Aorta (tissue), 5 donors: ENCODE data around the gene AGPAT4. TPM values are rescaled to one million over a fixed set of nuclear protein-coding genes. Genes with fewer than 3 reads are reported as not detected.
A peak's percentile ranks its signal among the peaks of the same experiment; 100 is the strongest.

Experiments
- ATAC-seq: fragments of 200-7000 bp; cut with Tn5 transposase; one replicate; pipeline ENCODE4 v1.9.1; 2022; ENCODE audit warnings: moderate library complexity; ENCODE audit not compliant: low FRiP score
- DNase-seq, 2 donors: peaks; one replicate each; pipeline ENCODE4 v3.0.0-alpha.2; 2020
- H3K27ac ChIP-seq, 2 donors: one replicate each; pipeline ENCODE4 v1.5.1; 2013; ENCODE audit warnings: low read length in 2 of 2, mild to moderate bottlenecking in 2 of 2, moderate library complexity in 2 of 2, control low read depth in 1 of 2, inconsistent platforms in 1 of 2, low read depth in 1 of 2
- H3K27me3 ChIP-seq, 2 donors: one replicate each; pipeline ENCODE4 v1.6.1; 2013; ENCODE audit warnings: control low read depth in 1 of 2, low read length in 1 of 2, mild to moderate bottlenecking in 1 of 2, moderate library complexity in 1 of 2; ENCODE audit not compliant: insufficient read depth in 2 of 2, control insufficient read depth in 1 of 2
- H3K36me3 ChIP-seq, 2 donors: one replicate each; pipeline ENCODE4 v1.6.1; 2013; ENCODE audit warnings: control low read depth in 1 of 2, low read length in 1 of 2, mild to moderate bottlenecking in 1 of 2; ENCODE audit not compliant: insufficient read depth in 2 of 2, control insufficient read depth in 1 of 2
- H3K4me1 ChIP-seq, 2 donors: one replicate each; pipeline ENCODE4 v1.6.1; 2013; ENCODE audit warnings: low read length in 2 of 2, control low read depth in 1 of 2, mild to moderate bottlenecking in 1 of 2, moderate library complexity in 1 of 2; ENCODE audit not compliant: insufficient read depth in 2 of 2, control insufficient read depth in 1 of 2
- H3K4me3 ChIP-seq, 2 donors: one replicate each; pipeline ENCODE4 v1.5.1; 2013; ENCODE audit warnings: low read length in 2 of 2, control low read depth in 1 of 2, mild to moderate bottlenecking in 1 of 2
- H3K9me3 ChIP-seq: one replicate; pipeline ENCODE4 v1.6.1; 2013; ENCODE audit warnings: mild to moderate bottlenecking, low read length; ENCODE audit not compliant: control insufficient read depth
- WGBS, 2 donors: extraction: QIAGEN DNeasy Blood & Tissue Kit; methylation state at CpG; one replicate each; pipeline ENCODE4 v1.1.7; 2013; 5-methylcytosine and 5-hydroxymethylcytosine counted together
- intact Hi-C, 2 donors: fragments of 100-400 bp; cut with DNase I; formaldehyde crosslinking; loops; one replicate each; pipeline versions ENCODE4 v1.14.2 to v1.15.0; 2022
- polyA plus RNA-seq, 2 donors: library from polyadenylated mRNA; stranded (reverse); fragments of 200-250 nt; gene quantifications; one replicate each; pipeline ENCODE4 v1.2.3, GENCODE V29; 2013
- total RNA-seq, 2 donors: library from RNA; stranded (reverse); fragmentation: NEBNext Ultra II Directional; extraction: Animal tissue kit (Norgen Biotek cat#: 25700); gene quantifications; one replicate each; pipeline ENCODE4 v1.2.1, GENCODE V29; 2021
- donor health status: healthy with polysubstance abuse.
- donor health status: Bipolar disorder and iron deficiency.
- donor health status: DM: no; HTN: no; CAD: no.
- donor health status: DM: no; HTN: no; CAD: no.
- donor health status: DM: yes; HTN: yes; CAD: no.

Gene AGPAT4
- total and polyA plus RNA-seq, 4 donors: 1.0 to 17.9 (median 11.0) TPM

DNA sequence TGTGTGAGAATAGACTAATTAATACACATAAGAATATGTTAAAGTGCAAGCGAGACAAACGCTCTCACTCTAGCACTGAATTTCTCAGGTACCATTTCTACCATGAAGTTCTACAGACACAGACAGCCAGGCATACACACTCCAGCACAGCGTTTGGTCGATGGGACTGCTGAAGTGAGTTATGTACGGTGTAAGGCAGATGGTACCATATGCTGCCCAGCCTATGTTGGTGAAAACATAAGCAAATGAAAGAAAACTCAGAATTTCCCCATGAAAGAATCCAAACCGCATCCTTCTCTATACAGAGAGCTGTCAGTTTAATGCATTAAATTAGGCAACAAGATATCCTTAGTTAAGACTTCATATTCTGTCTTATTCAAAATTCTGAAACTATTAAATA, 34.9 kb downstream of the AGPAT4 start:
- intact Hi-C loops: no loop called here
- Histone ChIP-seq H3K27me3 (no peaks in the 10 kb centered on the region), H3K4me3 (no peak overlapping the region), H3K9me3 (no peaks in the 10 kb centered on the region), H3K4me1 (no peaks in the 10 kb centered on the region), H3K36me3 (no peaks in the 10 kb centered on the region), H3K27ac (no peak overlapping the region)
- DNase-seq: no peak
- no peak for ATAC-seq
- WGBS, 2 donors: 97 to 99% methylated on average over 6 of the region's 6 CpGs

DNA sequence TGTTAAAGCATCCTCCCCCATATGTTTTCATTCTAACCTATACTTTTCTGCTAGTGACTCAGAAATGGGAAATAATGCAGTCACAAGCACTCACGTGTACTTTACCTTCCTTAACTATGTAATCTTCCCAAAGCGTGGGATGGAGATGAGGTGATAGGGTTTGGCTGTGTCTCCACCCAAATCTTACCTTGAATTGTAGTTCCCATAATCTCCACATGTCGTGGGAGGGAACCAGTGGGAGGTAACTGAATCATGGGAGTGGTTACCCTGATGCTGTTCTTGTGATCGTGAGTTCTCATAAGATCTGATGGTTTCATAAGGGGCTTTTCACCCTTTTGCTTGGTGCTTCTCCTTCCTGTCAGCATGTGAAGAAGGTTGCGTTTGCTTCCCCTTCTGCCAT, 35.4 kb downstream of the AGPAT4 start:
- H3K9me3 ChIP-seq: no peaks in the 10 kb centered on the region
- DNase-seq (no peak), ATAC-seq (no peak)
- no peaks in the 10 kb centered on the region for H3K27me3 ChIP-seq
- no peak overlapping the region for H3K4me3 ChIP-seq
- H3K36me3 ChIP-seq: no peaks in the 10 kb centered on the region
- H3K27ac ChIP-seq: no peak overlapping the region
- WGBS, 2 donors: 94% methylated on average over 5 of the region's 5 CpGs
- no peaks in the 10 kb centered on the region for H3K4me1 ChIP-seq
- intact Hi-C loops: no loop called here

DNA sequence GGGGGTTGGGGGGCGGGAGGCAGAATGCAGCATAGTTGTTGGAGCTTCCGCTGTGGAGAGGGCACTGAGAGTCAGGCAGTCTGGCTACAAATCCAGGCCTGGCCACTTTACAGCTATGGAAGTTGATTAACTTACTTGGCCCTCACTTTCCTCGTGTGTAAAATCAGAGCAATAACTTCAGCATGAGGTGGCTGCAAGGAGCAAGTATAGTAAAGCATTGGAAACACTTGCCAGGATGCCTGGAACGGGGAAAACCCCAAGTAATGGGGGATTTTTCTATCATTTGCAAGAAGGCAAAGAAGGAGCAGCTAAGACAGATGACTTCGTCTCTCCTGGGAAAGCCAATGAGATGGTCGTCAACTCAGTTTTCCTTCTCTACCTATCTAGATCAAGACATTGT, 35.8 kb downstream of the AGPAT4 start:
- ATAC-seq (no peak), DNase-seq (no peak)
- WGBS, 2 donors: 64 to 75% methylated on average over 6 of the region's 6 CpGs
- H3K4me1 ChIP-seq: no peaks in the 10 kb centered on the region
- H3K27ac ChIP-seq: no peak overlapping the region
- no peaks in the 10 kb centered on the region for H3K9me3 ChIP-seq
- no peaks in the 10 kb centered on the region for H3K27me3 ChIP-seq
- intact Hi-C loops: no loop called here
- no peaks in the 10 kb centered on the region for H3K36me3 ChIP-seq
- H3K4me3 ChIP-seq: no peak overlapping the region

DNA sequence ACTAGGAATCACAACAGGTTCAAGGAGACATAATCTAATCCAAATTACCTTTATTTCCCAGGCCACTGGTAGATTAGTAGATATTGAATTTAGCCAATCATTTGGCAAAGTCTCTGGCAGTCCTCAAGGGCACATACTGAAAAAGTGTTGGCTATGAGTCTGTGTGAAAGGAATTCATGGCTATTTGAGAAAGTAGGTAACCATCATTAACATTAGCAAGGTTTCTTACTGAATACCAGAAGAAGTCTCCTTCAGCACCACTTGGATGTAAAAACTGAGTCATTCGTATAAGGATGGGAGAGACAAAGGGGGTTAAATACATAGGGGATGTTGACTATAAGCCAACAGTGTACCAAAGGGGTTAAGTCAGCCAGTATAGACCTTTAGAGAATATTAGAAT, 36.7 kb downstream of the AGPAT4 start:
- intact Hi-C loops: no loop called here
- H3K4me1 ChIP-seq: no peaks in the 10 kb centered on the region
- H3K27me3 ChIP-seq: no peaks in the 10 kb centered on the region
- WGBS, 2 donors: 93 to 100% methylated on average over 1 of the region's 1 CpG
- H3K36me3 ChIP-seq: no peaks in the 10 kb centered on the region
- ATAC-seq: no peak
- no peaks in the 10 kb centered on the region for H3K9me3 ChIP-seq
- no peak for DNase-seq
- no peak overlapping the region for H3K27ac ChIP-seq
- H3K4me3 ChIP-seq: no peak overlapping the region

DNA sequence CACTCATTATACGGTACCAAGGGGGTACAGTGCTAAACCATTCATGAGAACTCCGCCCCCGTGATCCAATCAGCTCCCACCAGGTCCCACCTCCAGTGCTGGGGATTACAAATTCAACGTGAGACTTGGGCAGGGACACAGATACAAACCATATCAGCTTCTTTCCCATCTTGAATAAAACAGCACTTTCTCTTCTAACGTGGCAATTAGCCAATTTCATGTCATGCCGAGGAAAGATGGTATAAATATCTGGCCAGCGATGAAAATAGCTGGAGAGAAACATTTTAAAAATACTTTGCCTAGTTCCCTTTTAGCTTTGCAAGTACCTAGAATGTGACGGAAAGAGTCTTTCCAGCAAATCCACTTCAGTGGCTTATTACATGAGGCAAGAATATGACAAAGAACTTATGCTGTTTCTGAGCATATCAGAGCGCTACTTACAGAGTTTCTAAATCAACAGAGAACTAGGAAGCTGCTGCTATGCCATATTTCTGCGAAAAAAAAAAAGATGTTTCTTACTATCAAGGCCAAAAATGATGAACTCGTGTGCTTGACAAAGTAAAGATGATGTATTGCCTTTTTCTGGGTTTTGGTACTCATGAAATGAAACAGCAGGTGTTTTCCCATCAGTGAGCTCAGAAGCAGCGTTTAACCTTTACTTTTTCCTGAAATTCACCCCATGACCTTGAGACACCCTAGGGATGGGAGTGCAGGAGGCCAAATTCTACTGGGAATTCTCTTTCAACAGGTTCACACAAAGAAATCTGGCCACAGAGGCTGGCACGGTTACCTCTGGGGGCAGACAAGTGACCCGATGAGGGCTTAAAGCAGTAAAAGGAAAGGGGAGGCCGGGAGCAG, 37.9 kb downstream of the AGPAT4 start:
- DNase-seq (no peak), ATAC-seq (no peak)
- 57 to 62% methylated on average over 15 of the region's 15 CpGs for WGBS, 2 donors
- intact Hi-C loops: no loop called here
- Histone ChIP-seq H3K4me1 (no peaks in the 10 kb centered on the region), H3K4me3 (no peak overlapping the region), H3K9me3 (no peaks in the 10 kb centered on the region), H3K27me3 (no peaks in the 10 kb centered on the region), H3K36me3 (no peaks in the 10 kb centered on the region), H3K27ac (no peak overlapping the region)

DNA sequence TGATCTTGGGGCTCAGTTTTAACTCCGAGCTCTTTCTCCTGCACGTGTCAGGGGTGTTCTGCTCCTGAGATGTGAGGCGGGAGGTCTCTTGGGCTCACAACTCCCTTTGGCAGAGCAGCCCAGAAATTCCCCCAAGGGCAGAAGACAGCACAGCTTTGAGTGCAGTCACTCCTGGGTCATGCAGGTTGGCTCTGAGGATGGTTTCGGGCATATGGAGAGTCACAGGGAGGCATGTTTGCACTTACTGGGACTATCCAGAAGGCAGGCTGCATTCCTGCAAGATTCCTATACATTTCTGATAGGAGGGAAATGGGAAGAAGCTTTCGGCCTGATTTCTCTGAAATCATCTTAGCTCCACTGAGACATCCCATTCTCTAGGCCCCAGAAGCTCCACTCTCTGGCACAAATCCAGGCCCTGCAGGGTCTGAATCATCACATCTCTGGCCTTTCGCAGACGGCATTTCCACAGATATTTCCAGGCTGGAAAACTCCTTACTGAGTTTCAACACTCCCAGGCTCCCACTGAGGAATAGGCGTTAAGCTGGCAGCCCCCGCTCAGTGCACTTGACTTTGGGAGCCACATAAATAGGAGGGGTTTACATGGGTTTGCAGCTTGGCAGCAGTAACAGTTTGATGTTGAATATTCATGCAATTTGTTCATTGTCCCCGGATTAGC, 39.7 kb downstream of the AGPAT4 start:
- WGBS, 2 donors: 82 to 88% methylated on average over 10 of the region's 10 CpGs
- Histone ChIP-seq H3K9me3 (no peaks in the 10 kb centered on the region), H3K27me3 (no peaks in the 10 kb centered on the region), H3K36me3 (no peaks in the 10 kb centered on the region), H3K27ac (no peak overlapping the region), H3K4me3 (no peak overlapping the region), H3K4me1 (no peaks in the 10 kb centered on the region)
- DNase-seq: peak; percentile 83 to 84
- intact Hi-C loops: no loop called here
- ATAC-seq: peak; percentile 60

DNA sequence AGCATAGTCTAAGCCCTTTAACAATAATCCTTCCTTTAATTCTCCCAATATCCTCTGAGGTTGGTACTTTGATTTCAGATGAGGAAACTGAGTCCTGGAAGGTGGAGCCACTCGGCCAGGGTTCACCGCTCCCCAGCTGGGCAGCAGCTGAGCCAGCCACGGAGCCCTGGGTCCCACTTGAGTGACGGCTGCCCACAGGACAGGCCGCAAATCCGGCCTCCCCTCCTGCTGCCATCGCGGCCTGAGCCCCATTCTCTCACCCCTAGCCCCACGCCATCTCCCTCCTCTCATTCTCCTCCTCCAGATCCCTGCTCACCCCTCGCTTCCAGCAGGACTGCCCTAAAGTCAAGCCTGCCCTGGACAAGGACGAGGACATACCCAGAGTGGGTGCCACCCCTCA, 41.4 kb downstream of the AGPAT4 start:
- H3K27ac ChIP-seq: no peak overlapping the region

DNA sequence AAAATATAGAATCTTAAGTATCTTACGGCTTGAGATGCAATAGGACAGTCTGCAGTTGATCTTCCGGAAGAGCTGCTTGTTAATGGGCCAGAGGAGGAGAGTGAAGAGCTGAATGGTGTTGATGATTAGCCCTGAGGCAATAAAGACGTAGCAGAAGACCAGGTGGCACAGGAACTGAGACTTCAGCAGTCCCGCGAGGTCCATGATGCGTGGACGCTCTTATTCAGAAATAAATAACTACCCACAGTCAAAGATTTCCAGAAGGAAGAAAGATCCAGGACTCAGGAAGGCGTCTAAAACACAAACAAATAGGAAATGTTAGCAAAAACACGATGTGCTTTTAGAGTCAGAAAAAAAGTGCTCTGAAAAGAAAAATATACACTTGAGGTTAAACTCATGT, 41.9 kb downstream of the AGPAT4 start:
- 85 to 87% methylated on average over 9 of the region's 9 CpGs for WGBS, 2 donors
- Histone ChIP-seq H3K4me3 (no peak overlapping the region), H3K36me3 (no peaks in the 10 kb centered on the region), H3K9me3 (no peaks in the 10 kb centered on the region), H3K4me1 (peaks cover 0 to 5% of the 10 kb centered on the region in 2 donors), H3K27me3 (no peaks in the 10 kb centered on the region), H3K27ac (no peak overlapping the region)
- DNase-seq (no peak), ATAC-seq (no peak)
- intact Hi-C loops: no loop called here

More for the DNA sequence above, 41.4 kb downstream of the AGPAT4 start:
- H3K4me1 ChIP-seq: peaks cover 0 to 5% of the 10 kb centered on the region in 2 donors
- DNase-seq (no peak), ATAC-seq (no peak)
- no peaks in the 10 kb centered on the region for H3K9me3 ChIP-seq
- no peaks in the 10 kb centered on the region for H3K27me3 ChIP-seq
- 96 to 99% methylated on average over 11 of the region's 11 CpGs for WGBS, 2 donors
- intact Hi-C loops: no loop called here
- H3K36me3 ChIP-seq: no peaks in the 10 kb centered on the region
- no peak overlapping the region for H3K4me3 ChIP-seq

DNA sequence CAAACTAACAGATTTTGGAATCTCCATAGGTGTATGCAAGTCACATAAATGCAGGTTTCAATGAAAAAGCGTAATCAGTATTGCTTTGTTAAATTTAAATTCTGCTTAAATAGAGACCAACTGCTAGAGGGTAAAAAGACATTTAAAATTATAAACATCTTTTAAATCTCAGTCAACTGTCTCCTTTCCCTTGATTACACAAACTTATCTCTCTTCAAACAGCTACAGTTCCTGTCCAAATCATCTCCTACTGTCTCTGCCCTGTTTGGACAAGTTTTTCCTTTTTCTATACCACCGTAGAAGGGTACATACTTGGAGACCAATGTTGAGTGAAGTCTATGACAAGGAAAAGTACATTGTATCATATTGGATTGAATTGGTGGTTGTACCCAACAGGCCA, 43.5 kb downstream of the AGPAT4 start:
- intact Hi-C loops: no loop called here
- Histone ChIP-seq H3K4me3 (no peak overlapping the region), H3K27me3 (no peaks in the 10 kb centered on the region), H3K4me1 (peaks cover 0 to 5% of the 10 kb centered on the region in 2 donors), H3K27ac (no peak overlapping the region), H3K36me3 (no peaks in the 10 kb centered on the region), H3K9me3 (no peaks in the 10 kb centered on the region)
- WGBS, 2 donors: 94 to 96% methylated on average over 2 of the region's 2 CpGs
- DNase-seq (no peak), ATAC-seq (no peak)
